HepG2 (cell line): Measurements from ENCODE around the gene TSHZ1. TPM values are rescaled to one million over a fixed set of nuclear protein-coding genes. Genes with fewer than 3 reads are reported as not detected.
A peak's percentile ranks its signal among the peaks of the same experiment; 100 is the strongest.

Experiments
- ESRRA ChIP-seq: sonication (generic); formaldehyde crosslinking; IDR thresholded peaks from 2 replicates; pipeline ENCODE4 v1.5.1; 2020; ENCODE audit warnings: mild to moderate bottlenecking, low read depth, missing genetic modification reagents
- HDAC1 ChIP-seq: sonication (generic); formaldehyde crosslinking; IDR thresholded peaks from 2 replicates; pipeline ENCODE4 v1.5.1; 2020; ENCODE audit warnings: mild to moderate bottlenecking, missing genetic modification reagents
- HNRNPL ChIP-seq: fragments of 200-400 bp; formaldehyde crosslinking; IDR thresholded peaks from 2 replicates; pipeline ENCODE4 v1.6.1; 2017; ENCODE audit warnings: mild to moderate bottlenecking, low read depth, low read length
- HNRNPLL ChIP-seq: fragments of 200-400 bp; formaldehyde crosslinking; IDR thresholded peaks from 2 replicates; pipeline ENCODE4 v1.6.1; 2017; ENCODE audit warnings: mild to moderate bottlenecking, low read depth, low read length; ENCODE audit not compliant: poor library complexity, severe bottlenecking
- HOXA9 ChIP-seq: sonication (generic); formaldehyde crosslinking; IDR thresholded peaks from 2 replicates; pipeline ENCODE4 v1.8.1; 2022; ENCODE audit warnings: missing genetic modification reagents, mild to moderate bottlenecking, moderate library complexity, borderline replicate concordance
- ONECUT2 ChIP-seq: sonication (generic); formaldehyde crosslinking; IDR thresholded peaks from 2 replicates; pipeline ENCODE4 v1.4.0; 2020; ENCODE audit warnings: missing genetic modification reagents
- PRMT3 ChIP-seq: sonication (generic); formaldehyde crosslinking; IDR thresholded peaks from 2 replicates; pipeline ENCODE4 v1.8.1; 2022; ENCODE audit warnings: low read depth, mild to moderate bottlenecking, moderate library complexity, missing genetic modification reagents, borderline replicate concordance
- STAT5B ChIP-seq: sonication (generic); formaldehyde crosslinking; IDR thresholded peaks from 2 replicates; pipeline ENCODE4 v1.4.0; 2020; ENCODE audit warnings: missing genetic modification reagents
- ZNF143 ChIP-seq: sonication (generic); formaldehyde crosslinking; IDR thresholded peaks from 2 replicates; pipeline ENCODE4 v1.4.0; 2020; ENCODE audit warnings: missing genetic modification reagents
- ZNF235 ChIP-seq: sonication (generic); formaldehyde crosslinking; IDR thresholded peaks from 2 replicates; pipeline ENCODE4 v1.8.1; 2023; ENCODE audit warnings: mild to moderate bottlenecking, missing genetic modification reagents, borderline replicate concordance
- ZNF496 ChIP-seq: sonication (generic); formaldehyde crosslinking; IDR thresholded peaks from 2 replicates; pipeline ENCODE4 v1.8.1; 2023; ENCODE audit warnings: mild to moderate bottlenecking, moderate library complexity, missing genetic modification reagents; ENCODE audit not compliant: insufficient replicate concordance
- ZNF768 ChIP-seq: sonication (generic); formaldehyde crosslinking; IDR thresholded peaks from 2 replicates; pipeline ENCODE4 v1.4.0; 2020; ENCODE audit warnings: missing genetic modification reagents
- polyA plus RNA-seq, 8 experiments: library from polyadenylated mRNA; depleted of rRNA in 3 of 8; stranded (reverse) in 7 of 8; unstranded in 1 of 8; fragments of >200 nt; fragmentation: Illumina TruSeq in 4 of 8; extraction: Trizol in 4 of 8; gene quantifications; 2 replicates each; pipeline versions ENCODE4 v1.2.1 to v1.2.3, GENCODE V29; 2011 to 2016; ENCODE audit warnings: low read depth in 4 of 8, missing spikeins in 1 of 8, mixed read lengths in 1 of 8; ENCODE audit not compliant: insufficient read depth in 1 of 8
- total RNA-seq, 5 experiments: library from RNA; depleted of rRNA; stranded (reverse); fragments of >200 nt; fragmentation: Illumina TruSeq; extraction: Trizol; gene quantifications; 2 replicates each; pipeline ENCODE4 v1.2.3, GENCODE V29; 2016; ENCODE audit warnings: low read depth in 1 of 5
- TF ChIP-seq, protein P1 (sequence below): sonication (generic); formaldehyde crosslinking; IDR thresholded peaks from 2 replicates; pipeline ENCODE4 v1.5.0; 2020; ENCODE audit warnings: mild to moderate bottlenecking, missing genetic modification reagents, moderate library complexity
- TF ChIP-seq, protein P2 (sequence below), 2 experiments: fragments of 450-650 bp in 1 of 2; sonication (generic) in 1 of 2; formaldehyde crosslinking; IDR thresholded peaks; 2 replicates each; pipeline versions ENCODE4 v1.5.0 to v1.8.0; 2020 to 2022; ENCODE audit warnings: mild to moderate bottlenecking in 1 of 2, missing genetic modification reagents in 1 of 2
- TF ChIP-seq, protein P3 (sequence below), 2 experiments: sonication (generic) in 1 of 2; formaldehyde crosslinking in 1 of 2; IDR thresholded peaks; 2 replicates each; pipeline versions ENCODE4 v1.4.0 to v1.6.1; 2018 to 2020; ENCODE audit warnings: missing genetic modification reagents in 2 of 2, borderline replicate concordance in 1 of 2, low read depth in 1 of 2, mild to moderate bottlenecking in 1 of 2, missing biosample characterization in 1 of 2
- TF ChIP-seq, protein P4 (sequence below): sonication (generic); formaldehyde crosslinking; IDR thresholded peaks from 2 replicates; pipeline ENCODE4 v1.8.1; 2023; ENCODE audit warnings: missing genetic modification reagents, inconsistent platforms, borderline replicate concordance
- TF ChIP-seq, protein P5 (sequence below): sonication (generic); formaldehyde crosslinking; IDR thresholded peaks from 2 replicates; pipeline ENCODE4 v1.4.0; 2020; ENCODE audit warnings: missing genetic modification reagents
- TF ChIP-seq, protein P6 (sequence below): IDR thresholded peaks from 2 replicates; pipeline ENCODE4 v1.6.1; 2016; ENCODE audit warnings: low read depth, control low read depth

TSHZ1 gene
- total and polyA plus RNA-seq, 2 of the 13 experiments (the other 11 are each of a cell fraction or from before 2014, with no cell fraction given), result 2.5 to 2.7 TPM

DNA sequence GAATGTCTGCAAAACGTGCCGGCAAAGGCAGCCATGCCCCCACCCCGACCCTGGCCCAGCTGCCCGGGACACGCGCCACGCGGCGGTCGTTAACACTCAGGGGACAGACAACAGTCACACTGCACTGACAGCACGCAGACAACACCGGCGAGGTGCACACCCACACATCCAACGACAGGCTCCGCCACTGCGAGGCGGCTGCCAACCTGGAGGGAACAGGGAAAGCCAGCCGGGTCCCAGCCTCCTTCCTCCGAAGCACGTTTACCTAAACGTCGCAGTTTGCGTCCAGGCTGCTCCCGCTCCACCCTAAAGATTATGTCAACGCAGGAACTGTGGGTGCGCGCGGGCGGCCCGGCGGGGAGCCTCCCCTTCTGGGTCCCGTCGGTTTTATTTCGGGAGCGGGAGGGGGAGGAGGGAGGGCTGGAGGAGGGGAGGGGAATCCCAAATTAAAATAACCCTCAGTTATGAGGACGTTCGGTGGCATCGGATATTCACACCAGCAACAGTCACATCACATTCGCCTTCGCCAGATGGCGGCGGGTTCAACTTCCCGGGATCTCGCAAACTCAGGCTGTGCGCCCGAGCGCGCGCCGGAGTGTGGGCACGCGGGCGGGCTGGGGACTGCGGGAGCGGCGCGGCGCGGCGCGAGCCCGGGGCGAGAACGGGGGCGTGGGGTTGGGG is 2.3 kb upstream of the TSHZ1 start (continued):
- peak; percentile 61; the same call in 1 of the 2 replicates for TF ChIP-seq HNRNPL
- TF ChIP-seq, protein P1, sequence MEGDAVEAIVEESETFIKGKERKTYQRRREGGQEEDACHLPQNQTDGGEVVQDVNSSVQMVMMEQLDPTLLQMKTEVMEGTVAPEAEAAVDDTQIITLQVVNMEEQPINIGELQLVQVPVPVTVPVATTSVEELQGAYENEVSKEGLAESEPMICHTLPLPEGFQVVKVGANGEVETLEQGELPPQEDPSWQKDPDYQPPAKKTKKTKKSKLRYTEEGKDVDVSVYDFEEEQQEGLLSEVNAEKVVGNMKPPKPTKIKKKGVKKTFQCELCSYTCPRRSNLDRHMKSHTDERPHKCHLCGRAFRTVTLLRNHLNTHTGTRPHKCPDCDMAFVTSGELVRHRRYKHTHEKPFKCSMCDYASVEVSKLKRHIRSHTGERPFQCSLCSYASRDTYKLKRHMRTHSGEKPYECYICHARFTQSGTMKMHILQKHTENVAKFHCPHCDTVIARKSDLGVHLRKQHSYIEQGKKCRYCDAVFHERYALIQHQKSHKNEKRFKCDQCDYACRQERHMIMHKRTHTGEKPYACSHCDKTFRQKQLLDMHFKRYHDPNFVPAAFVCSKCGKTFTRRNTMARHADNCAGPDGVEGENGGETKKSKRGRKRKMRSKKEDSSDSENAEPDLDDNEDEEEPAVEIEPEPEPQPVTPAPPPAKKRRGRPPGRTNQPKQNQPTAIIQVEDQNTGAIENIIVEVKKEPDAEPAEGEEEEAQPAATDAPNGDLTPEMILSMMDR (CRISPR knock-in tag), result peak; percentile 11; the same call in 1 of the 2 replicates
- TF ChIP-seq, protein P2, sequence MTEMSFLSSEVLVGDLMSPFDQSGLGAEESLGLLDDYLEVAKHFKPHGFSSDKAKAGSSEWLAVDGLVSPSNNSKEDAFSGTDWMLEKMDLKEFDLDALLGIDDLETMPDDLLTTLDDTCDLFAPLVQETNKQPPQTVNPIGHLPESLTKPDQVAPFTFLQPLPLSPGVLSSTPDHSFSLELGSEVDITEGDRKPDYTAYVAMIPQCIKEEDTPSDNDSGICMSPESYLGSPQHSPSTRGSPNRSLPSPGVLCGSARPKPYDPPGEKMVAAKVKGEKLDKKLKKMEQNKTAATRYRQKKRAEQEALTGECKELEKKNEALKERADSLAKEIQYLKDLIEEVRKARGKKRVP (CRISPR knock-in tag; IDR thresholded peaks at IDR 0.05), result no peak
- TF ChIP-seq HNRNPLL, result peak; percentile 86
- no peak for TF ChIP-seq ONECUT2 (CRISPR knock-in tag)
- TF ChIP-seq ZNF496 (CRISPR knock-in tag), result no peak
- TF ChIP-seq ZNF143 (CRISPR knock-in tag), result no peak
- peak; percentile 56; the same call in 1 of the 2 replicates for TF ChIP-seq HDAC1
- TF ChIP-seq ZNF235, result no peak
- TF ChIP-seq, protein P3, sequence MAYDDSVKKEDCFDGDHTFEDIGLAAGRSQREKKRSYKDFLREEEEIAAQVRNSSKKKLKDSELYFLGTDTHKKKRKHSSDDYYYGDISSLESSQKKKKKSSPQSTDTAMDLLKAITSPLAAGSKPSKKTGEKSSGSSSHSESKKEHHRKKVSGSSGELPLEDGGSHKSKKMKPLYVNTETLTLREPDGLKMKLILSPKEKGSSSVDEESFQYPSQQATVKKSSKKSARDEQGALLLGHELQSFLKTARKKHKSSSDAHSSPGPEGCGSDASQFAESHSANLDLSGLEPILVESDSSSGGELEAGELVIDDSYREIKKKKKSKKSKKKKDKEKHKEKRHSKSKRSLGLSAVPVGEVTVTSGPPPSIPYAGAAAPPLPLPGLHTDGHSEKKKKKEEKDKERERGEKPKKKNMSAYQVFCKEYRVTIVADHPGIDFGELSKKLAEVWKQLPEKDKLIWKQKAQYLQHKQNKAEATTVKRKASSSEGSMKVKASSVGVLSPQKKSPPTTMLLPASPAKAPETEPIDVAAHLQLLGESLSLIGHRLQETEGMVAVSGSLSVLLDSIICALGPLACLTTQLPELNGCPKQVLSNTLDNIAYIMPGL (CRISPR knock-in tag; IDR thresholded peaks at IDR 0.05; ENCODE audit: borderline replicate concordance in 1 of 2, low read depth in 1 of 2), result peak in 1 of 2 experiments; percentile 41; a peak in 2 of 4 replicates
- TF ChIP-seq PRMT3 (CRISPR knock-in tag), result no peak
- TF ChIP-seq ZNF768 (CRISPR knock-in tag), result peak; percentile 38; the same call in 1 of the 2 replicates
- TF ChIP-seq, protein P4, sequence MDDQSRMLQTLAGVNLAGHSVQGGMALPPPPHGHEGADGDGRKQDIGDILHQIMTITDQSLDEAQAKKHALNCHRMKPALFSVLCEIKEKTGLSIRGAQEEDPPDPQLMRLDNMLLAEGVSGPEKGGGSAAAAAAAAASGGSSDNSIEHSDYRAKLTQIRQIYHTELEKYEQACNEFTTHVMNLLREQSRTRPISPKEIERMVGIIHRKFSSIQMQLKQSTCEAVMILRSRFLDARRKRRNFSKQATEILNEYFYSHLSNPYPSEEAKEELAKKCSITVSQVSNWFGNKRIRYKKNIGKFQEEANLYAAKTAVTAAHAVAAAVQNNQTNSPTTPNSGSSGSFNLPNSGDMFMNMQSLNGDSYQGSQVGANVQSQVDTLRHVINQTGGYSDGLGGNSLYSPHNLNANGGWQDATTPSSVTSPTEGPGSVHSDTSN (CRISPR knock-in tag), result no peak
- TF ChIP-seq, protein P5, sequence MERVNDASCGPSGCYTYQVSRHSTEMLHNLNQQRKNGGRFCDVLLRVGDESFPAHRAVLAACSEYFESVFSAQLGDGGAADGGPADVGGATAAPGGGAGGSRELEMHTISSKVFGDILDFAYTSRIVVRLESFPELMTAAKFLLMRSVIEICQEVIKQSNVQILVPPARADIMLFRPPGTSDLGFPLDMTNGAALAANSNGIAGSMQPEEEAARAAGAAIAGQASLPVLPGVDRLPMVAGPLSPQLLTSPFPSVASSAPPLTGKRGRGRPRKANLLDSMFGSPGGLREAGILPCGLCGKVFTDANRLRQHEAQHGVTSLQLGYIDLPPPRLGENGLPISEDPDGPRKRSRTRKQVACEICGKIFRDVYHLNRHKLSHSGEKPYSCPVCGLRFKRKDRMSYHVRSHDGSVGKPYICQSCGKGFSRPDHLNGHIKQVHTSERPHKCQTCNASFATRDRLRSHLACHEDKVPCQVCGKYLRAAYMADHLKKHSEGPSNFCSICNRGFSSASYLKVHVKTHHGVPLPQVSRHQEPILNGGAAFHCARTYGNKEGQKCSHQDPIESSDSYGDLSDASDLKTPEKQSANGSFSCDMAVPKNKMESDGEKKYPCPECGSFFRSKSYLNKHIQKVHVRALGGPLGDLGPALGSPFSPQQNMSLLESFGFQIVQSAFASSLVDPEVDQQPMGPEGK (CRISPR knock-in tag), result peak; percentile 43; the same call in 1 of the 2 replicates
- TF ChIP-seq STAT5B, result 0 out of 2 replicates have a peak, but pooled peaks have one; percentile 2
- TF ChIP-seq ESRRA (CRISPR knock-in tag), result no peak
- TF ChIP-seq, protein P6, sequence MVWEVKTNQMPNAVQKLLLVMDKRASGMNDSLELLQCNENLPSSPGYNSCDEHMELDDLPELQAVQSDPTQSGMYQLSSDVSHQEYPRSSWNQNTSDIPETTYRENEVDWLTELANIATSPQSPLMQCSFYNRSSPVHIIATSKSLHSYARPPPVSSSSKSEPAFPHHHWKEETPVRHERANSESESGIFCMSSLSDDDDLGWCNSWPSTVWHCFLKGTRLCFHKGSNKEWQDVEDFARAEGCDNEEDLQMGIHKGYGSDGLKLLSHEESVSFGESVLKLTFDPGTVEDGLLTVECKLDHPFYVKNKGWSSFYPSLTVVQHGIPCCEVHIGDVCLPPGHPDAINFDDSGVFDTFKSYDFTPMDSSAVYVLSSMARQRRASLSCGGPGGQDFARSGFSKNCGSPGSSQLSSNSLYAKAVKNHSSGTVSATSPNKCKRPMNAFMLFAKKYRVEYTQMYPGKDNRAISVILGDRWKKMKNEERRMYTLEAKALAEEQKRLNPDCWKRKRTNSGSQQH (CRISPR knock-in tag), result 0 out of 2 replicates have a peak, but pooled peaks have one; percentile 14
- TF ChIP-seq HOXA9 (CRISPR knock-in tag), result peak; percentile 68; the same call in 1 of the 2 replicates
